Measurements from ENCODE around the gene CIRBP. TPM values are rescaled to one million over a fixed set of nuclear protein-coding genes. Genes with fewer than 3 reads are reported as not detected.
A peak's percentile ranks its signal among the peaks of the same experiment; 100 is the strongest.

The CIRBP gene
- total RNA-seq, 1 experiment from 2014 or later = 287 TPM

GRCh38 chr19:1241417-1242095 lies 27.6 kb upstream of the CIRBP start, which contains the start of gene ATP5F1D:
TSS of gene ATP5F1D (plus strand) at chr19:1241751. CDS start at chr19:1241851, 100 bp downstream.
- peak within 1 kb of the TSS; percentile 95 for H3K27ac ChIP-seq (ENCODE audit: low read depth, low read length, poor library complexity, severe bottlenecking)
- TF ChIP-seq EZH2 (IDR thresholded peaks at IDR 0.05; ENCODE audit: borderline replicate concordance, low read depth, low read length, poor library complexity, severe bottlenecking) = no peak
- no peak for TF ChIP-seq CTCF (conservative IDR thresholded peaks at IDR 0.05; ENCODE audit: low read depth, low read length)
- no peaks in the 10 kb centered on the region for H3K9me3 ChIP-seq (ENCODE audit: low read depth, low read length, poor library complexity, severe bottlenecking)
- peaks cover 49% of the 10 kb centered on the region for H3K4me1 ChIP-seq (ENCODE audit: insufficient read depth, low read length, poor library complexity, severe bottlenecking)
- intact Hi-C loops (cut with micrococcal nuclease; ENCODE audit: unreplicated experiment) = loop anchor here (2.0 to 10.0 kb wide), 4 partner anchors 217 to 377 kb away; partner anchors contain the start of genes CNN2, RNU6-2, TMEM259 and WDR18
- H3K4me3 ChIP-seq (ENCODE audit: low read depth, low read length, poor library complexity, severe bottlenecking) = peak within 1 kb of the TSS; percentile 98
- no peaks in the 10 kb centered on the region for H3K27me3 ChIP-seq (replicated peaks; ENCODE audit: insufficient read depth, low read depth, low read length, poor library complexity)
- CTCF ChIA-PET = interaction anchor here (0.6 to 1.0 kb wide), 3 partner anchors 11 to 128 kb away, joined by 3 to 5 read pairs (median 4); no protein-coding TSS in a partner anchor
- peaks cover 7% of the 10 kb centered on the region for H3K36me3 ChIP-seq (ENCODE audit: insufficient read depth, low read length, poor library complexity, severe bottlenecking)
- peak; percentile 97 for DNase-seq (ENCODE audit: low spot score)
- BruUV-seq (replicated peaks) = no TSS peak
- POLR2A ChIA-PET (ENCODE audit: low non-redundant PET) = no interaction called here

GRCh38 chr19:1243768-1244692 lies 25.1 kb upstream of the CIRBP start:
- ChIA-PET CTCF (interaction anchor here (0.5 to 1.8 kb wide), 21 partner anchors 9 to 388 kb away, joined by 3 to 149 read pairs (median 4); partner anchors contain the start of genes CIRBP, FAM174C and WDR18), POLR2A (ENCODE audit: low non-redundant PET) (interaction anchor here (0.6 to 2.3 kb wide), 4 partner anchors 9 to 25 kb away, joined by 3 to 36 read pairs (median 9); partner anchors contain the start of gene CIRBP)
- intact Hi-C loops (cut with micrococcal nuclease; ENCODE audit: unreplicated experiment) = loop anchor here (5.0 to 10.0 kb wide), 3 partner anchors 219 to 379 kb away; partner anchors contain the start of genes CNN2, RNU6-2 and TMEM259
- Histone ChIP-seq H3K27me3 (replicated peaks; ENCODE audit: insufficient read depth, low read depth, low read length, poor library complexity) (no peaks in the 10 kb centered on the region), H3K36me3 (ENCODE audit: insufficient read depth, low read length, poor library complexity, severe bottlenecking) (peaks cover 7% of the 10 kb centered on the region), H3K27ac (ENCODE audit: low read depth, low read length, poor library complexity, severe bottlenecking) (peak overlapping the region; percentile 95), H3K9me3 (ENCODE audit: low read depth, low read length, poor library complexity, severe bottlenecking) (no peaks in the 10 kb centered on the region), H3K4me3 (ENCODE audit: low read depth, low read length, poor library complexity, severe bottlenecking) (peak overlapping the region; percentile 11), H3K4me1 (ENCODE audit: insufficient read depth, low read length, poor library complexity, severe bottlenecking) (peaks cover 39% of the 10 kb centered on the region)
- peak; percentile 94 for DNase-seq (ENCODE audit: low spot score)
- TF ChIP-seq CTCF (conservative IDR thresholded peaks at IDR 0.05; ENCODE audit: low read depth, low read length) (peak; percentile 97), EZH2 (IDR thresholded peaks at IDR 0.05; ENCODE audit: borderline replicate concordance, low read depth, low read length, poor library complexity, severe bottlenecking) (no peak)
- BruUV-seq (replicated peaks) = TSS peak; percentile 24

All from A673 (cell line).